Mucosa of descending colon (tissue), 3 donors: ENCODE results near the gene FKBP8. TPM values are rescaled to one million over a fixed set of nuclear protein-coding genes. Genes with fewer than 3 reads are reported as not detected.
"Not testable (repeated sequence)": the region's sequence is repeated elsewhere in the genome, so short reads cannot be mapped to it uniquely, and the experiment has no call there.

Experiments
- ATAC-seq: fragments of 200-7000 bp; cut with Tn5 transposase; one replicate; pipeline ENCODE4 v1.9.1; 2020; ENCODE audit warnings: mild to moderate bottlenecking, moderate library complexity
- DNase-seq, 3 donors: peaks; one replicate each; pipeline ENCODE4 v3.0.0-alpha.2; 2020
- H3K36me3 ChIP-seq: fragments of 200-600 bp; one replicate; pipeline ENCODE4 v1.8.0; 2021; ENCODE audit warnings: low read depth, mild to moderate bottlenecking
- H3K4me1 ChIP-seq: fragments of 200-600 bp; one replicate; pipeline ENCODE4 v1.8.0; 2021; ENCODE audit warnings: low read depth, mild to moderate bottlenecking
- H3K4me3 ChIP-seq: fragments of 200-600 bp; one replicate; pipeline ENCODE4 v1.8.0; 2021; ENCODE audit warnings: mild to moderate bottlenecking
- H3K9me3 ChIP-seq: fragments of 200-600 bp; one replicate; pipeline ENCODE4 v1.8.0; 2021; ENCODE audit warnings: mild to moderate bottlenecking
- CTCF ChIP-seq: fragments of 200-600 bp; IDR thresholded peaks from one replicate; pipeline ENCODE4 v1.8.0; 2022; ENCODE audit warnings: antibody characterized with exemption, mild to moderate bottlenecking
- intact Hi-C, 2 donors: fragments of 100-400 bp; cut with DNase I in 1 of 2; cut with micrococcal nuclease in 1 of 2; formaldehyde crosslinking; loops; one replicate each; pipeline versions ENCODE4 v1.11.0 to v1.11.1; 2022; cut with DNase I, micrococcal nuclease
- total RNA-seq, 3 donors: library from RNA; stranded (reverse); fragmentation: NEBNext Ultra II Directional in 2 of 3; extraction: Animal tissue kit (Norgen Biotek cat#: 25700) in 2 of 3; gene quantifications; one replicate each; pipeline versions ENCODE4 v1.2.1 to v1.2.4, GENCODE V29; 2021 to 2023
- donor health status: DM: no; HTN: no; CAD: no; lungs with moderate emphysema.
- donor health status: DM: no; HTN: no; CAD: no.
- donor health status: DM: no; HTN: yes; CAD: no.

Gene FKBP8
- total RNA-seq, 3 donors from 2014 or later = 152 to 256 (median 162) TPM

DNA sequence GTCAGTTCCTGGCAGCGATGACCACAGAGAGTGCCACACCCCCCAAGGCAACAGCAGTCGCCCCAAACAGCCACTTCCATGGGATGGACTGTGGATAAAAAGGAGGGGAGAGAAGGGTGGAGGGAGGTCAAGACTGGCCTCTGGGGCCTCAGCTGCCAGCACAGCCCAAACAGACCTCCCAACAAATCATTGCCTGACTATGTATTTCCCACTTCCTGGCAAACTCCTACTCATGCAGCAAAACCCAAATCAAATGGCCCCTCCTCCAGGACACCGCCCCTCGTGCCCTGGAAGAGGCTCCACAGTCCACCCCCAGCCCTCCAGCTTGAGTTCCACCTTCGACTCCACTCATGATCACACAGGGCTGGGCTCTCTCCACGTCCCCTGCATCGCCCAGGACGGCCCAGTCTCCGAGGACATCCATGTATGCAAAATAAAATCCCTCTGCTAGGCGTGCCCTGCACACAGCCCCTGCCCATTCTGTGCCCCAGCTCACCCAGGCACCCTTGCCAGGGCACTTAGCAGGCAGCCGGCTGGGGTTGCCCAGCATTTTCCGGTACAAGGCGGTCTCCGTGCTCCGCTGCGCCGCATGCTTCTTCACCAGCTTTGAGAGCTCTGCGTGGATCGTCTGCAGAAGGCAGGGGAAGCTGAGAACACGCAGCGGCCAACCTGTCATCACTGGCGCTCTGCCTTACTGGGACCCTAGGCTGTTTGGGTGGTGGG lies 11.0 kb downstream of the FKBP8 start:
- Histone ChIP-seq H3K4me1 (no peaks in the 10 kb centered on the region), H3K36me3 (no peaks in the 10 kb centered on the region), H3K9me3 (no peaks in the 10 kb centered on the region), H3K4me3 (no peak overlapping the region)
- intact Hi-C loops = no loop called here
- DNase-seq (no peak), ATAC-seq (no peak)
- no peak for TF ChIP-seq CTCF

GRCh38 chr19:18531485-18531884 lies 11.9 kb downstream of the FKBP8 start:
- Histone ChIP-seq H3K4me3 (no peak overlapping the region), H3K4me1 (no peaks in the 10 kb centered on the region), H3K36me3 (no peaks in the 10 kb centered on the region), H3K9me3 (no peaks in the 10 kb centered on the region)
- intact Hi-C loops = no loop called here
- no peak for DNase-seq
- TF ChIP-seq CTCF = no peak
- ATAC-seq = no peak

DNA sequence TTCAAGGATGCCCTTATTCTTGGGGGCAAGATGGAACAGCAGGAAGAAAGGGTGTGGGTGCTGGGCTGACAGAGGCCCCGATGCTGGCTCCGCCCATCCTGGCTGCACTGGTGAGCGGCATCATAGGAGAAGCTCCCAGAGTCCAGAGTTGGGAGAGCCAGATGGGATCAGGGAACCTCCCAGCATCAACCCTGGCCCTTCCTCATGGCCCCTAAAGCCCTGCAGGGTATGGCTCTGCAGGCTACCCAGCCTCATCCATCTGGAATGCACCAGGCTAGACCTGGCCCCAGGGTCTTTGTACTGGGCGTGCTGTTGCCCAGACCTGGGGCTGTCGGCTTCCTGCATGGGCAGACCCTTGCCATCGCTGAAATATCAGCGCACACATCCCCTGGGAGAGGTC lies 13.6 kb downstream of the FKBP8 start:
- DNase-seq (no peak), ATAC-seq (peak; percentile 24)
- intact Hi-C loops = no loop called here
- H3K9me3 ChIP-seq = no peaks in the 10 kb centered on the region
- TF ChIP-seq CTCF = no peak
- no peak overlapping the region for H3K4me3 ChIP-seq
- H3K4me1 ChIP-seq = no peaks in the 10 kb centered on the region
- no peaks in the 10 kb centered on the region for H3K36me3 ChIP-seq

GRCh38 chr19:18526316-18526715 lies 17.1 kb downstream of the FKBP8 start:
- H3K4me1 ChIP-seq = no peaks in the 10 kb centered on the region
- ATAC-seq (no peak), DNase-seq (no peak)
- no peak overlapping the region for H3K4me3 ChIP-seq
- peaks cover 6% of the 10 kb centered on the region for H3K36me3 ChIP-seq
- TF ChIP-seq CTCF = no peak
- H3K9me3 ChIP-seq = no peaks in the 10 kb centered on the region
- intact Hi-C loops = no loop called here

DNA sequence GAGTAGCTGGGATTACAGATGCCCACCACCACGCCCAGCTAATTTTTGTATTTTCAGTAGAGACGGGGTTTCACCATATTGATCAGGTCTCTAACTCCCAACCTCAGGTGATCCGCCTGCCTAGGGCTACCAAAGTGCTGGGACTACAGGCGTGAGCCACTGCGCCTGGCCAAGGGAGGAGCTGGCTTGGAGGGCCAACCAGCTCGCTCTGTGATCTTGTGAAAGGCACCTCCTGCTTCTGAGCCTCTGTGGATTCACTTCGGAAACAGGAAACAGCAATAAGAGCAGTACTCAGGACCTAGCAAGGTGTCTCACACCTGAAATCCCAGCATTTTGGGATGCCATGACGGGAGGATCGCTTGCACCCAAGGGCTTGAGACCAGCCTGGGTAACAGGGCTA lies 19.5 kb downstream of the FKBP8 start:
- Histone ChIP-seq H3K9me3 (no peaks in the 10 kb centered on the region), H3K36me3 (peaks cover 6% of the 10 kb centered on the region), H3K4me3 (no peak overlapping the region), H3K4me1 (peaks cover 9% of the 10 kb centered on the region)
- no peak for TF ChIP-seq CTCF
- intact Hi-C loops = no loop called here
- DNase-seq (peak in 1 of 3 donors; percentile 27), ATAC-seq (no peak)

DNA sequence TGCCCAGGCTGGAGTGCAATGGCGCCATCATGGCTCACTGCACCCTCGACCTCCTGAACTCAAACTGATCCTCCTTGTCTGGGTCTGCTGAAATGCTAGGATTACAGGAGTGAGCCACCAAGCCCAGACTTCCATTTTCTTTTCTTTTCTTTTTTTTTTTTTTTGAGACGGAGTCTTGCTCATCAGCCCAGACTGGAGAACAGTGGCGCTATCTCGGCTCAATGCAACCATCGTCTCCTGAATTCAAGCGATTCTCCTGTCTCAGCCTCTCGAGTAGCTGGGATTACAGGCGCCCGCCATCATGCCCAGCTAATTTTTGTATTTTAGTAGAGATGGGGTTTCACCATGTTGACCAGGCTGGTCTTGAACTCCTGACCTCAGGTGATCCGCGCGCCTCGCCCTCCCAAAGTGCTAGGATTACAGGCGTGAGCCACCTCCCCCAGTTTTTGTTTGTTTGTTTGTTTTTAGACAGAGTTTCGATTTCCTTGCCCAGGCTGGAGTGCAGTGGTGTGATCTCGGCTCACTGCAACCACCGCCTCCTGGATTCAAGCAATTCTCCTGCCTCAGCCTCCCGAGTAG lies 20.4 kb downstream of the FKBP8 start:
- intact Hi-C loops, H3K4me3 ChIP-seq, ATAC-seq, H3K9me3 ChIP-seq, H3K36me3 ChIP-seq: not testable (repeated sequence)
- H3K4me1 ChIP-seq = peaks cover 14% of the 10 kb centered on the region
- peak in 1 of 3 donors; percentile 44 for DNase-seq
